Loucy (cell line): ENCODE data around the gene NR1I3.

Experiments used
- H2AFZ ChIP-seq: fragments of 200-600 bp; sonication (generic); 2 replicates; pipeline ENCODE4 v1.6.0; 2016; ENCODE audit warnings: antibody characterized with exemption, mild to moderate bottlenecking, low read length, moderate library complexity
- H3F3A ChIP-seq: fragments of 200-600 bp; 2 replicates; pipeline ENCODE4 v1.6.0; 2016; ENCODE audit warnings: antibody characterized with exemption, low read depth, mild to moderate bottlenecking
- H3K27me3 ChIP-seq: fragments of 200-600 bp; sonication (generic); 2 replicates; pipeline ENCODE4 v1.6.1; 2014; ENCODE audit warnings: low read length, mild to moderate bottlenecking; ENCODE audit not compliant: insufficient read depth, poor library complexity, severe bottlenecking
- H3K36me3 ChIP-seq: fragments of 200-600 bp; sonication (generic); 2 replicates; pipeline ENCODE4 v1.6.1; 2016; ENCODE audit warnings: low read length; ENCODE audit not compliant: insufficient read depth
- H3K4me1 ChIP-seq: fragments of 200-600 bp; sonication (generic); 2 replicates; pipeline ENCODE4 v1.5.1; 2014; ENCODE audit warnings: low read length, mild to moderate bottlenecking; ENCODE audit not compliant: insufficient read depth, poor library complexity, severe bottlenecking
- H3K4me2 ChIP-seq: fragments of 200-600 bp; sonication (generic); 2 replicates; pipeline ENCODE4 v1.6.0; 2014; ENCODE audit warnings: antibody characterized with exemption, low read length, low read depth, mild to moderate bottlenecking; ENCODE audit not compliant: poor library complexity, severe bottlenecking
- H3K4me3 ChIP-seq: fragments of 200-600 bp; sonication (generic); 2 replicates; pipeline ENCODE4 v1.5.1; 2014; ENCODE audit warnings: low read length, mild to moderate bottlenecking, mixed read lengths; ENCODE audit not compliant: poor library complexity, severe bottlenecking
- H3K79me2 ChIP-seq: fragments of 200-600 bp; sonication (generic); 2 replicates; pipeline ENCODE4 v1.6.1; 2014; ENCODE audit warnings: low read length; ENCODE audit not compliant: insufficient read depth
- H3K9ac ChIP-seq: fragments of 200-600 bp; sonication (generic); 2 replicates; pipeline ENCODE4 v1.6.0; 2014; ENCODE audit warnings: mild to moderate bottlenecking, low read depth, low read length, moderate library complexity; ENCODE audit not compliant: poor library complexity, severe bottlenecking
- H3K9me2 ChIP-seq: fragments of 200-600 bp; sonication (generic); replicated peaks from 2 replicates; pipeline ENCODE4 v1.6.1; 2016; ENCODE audit warnings: low read depth, low read length, mixed read lengths
- H3K9me3 ChIP-seq: fragments of 200-600 bp; sonication (generic); 2 replicates; pipeline ENCODE4 v1.6.1; 2014; ENCODE audit warnings: mild to moderate bottlenecking, antibody characterized with exemption, low read length, low read depth; ENCODE audit not compliant: insufficient read depth
- H4K20me1 ChIP-seq: fragments of 200-600 bp; sonication (generic); 2 replicates; pipeline ENCODE4 v1.6.0; 2014; ENCODE audit warnings: antibody characterized with exemption, low read length, mild to moderate bottlenecking; ENCODE audit not compliant: insufficient read depth, poor library complexity, severe bottlenecking
- CTCF ChIP-seq: fragments of 200-600 bp; sonication (generic); conservative IDR thresholded peaks from 2 replicates; pipeline ENCODE4 v1.5.1; 2014; ENCODE audit warnings: mild to moderate bottlenecking, antibody characterized with exemption, low read length
- EZH2phosphoT487 ChIP-seq: fragments of 200-600 bp; IDR thresholded peaks from 2 replicates; pipeline ENCODE4 v1.6.1; 2018; ENCODE audit warnings: antibody characterized with exemption, mild to moderate bottlenecking, moderate library complexity, borderline replicate concordance

The NR1I3 gene

GRCh38 chr1:161242313-161242712, 4.3 kb upstream of the NR1I3 start:
- no peaks in the 10 kb centered on the region for H3K36me3 ChIP-seq
- H3K27me3 ChIP-seq, result no peaks in the 10 kb centered on the region
- H3K9ac ChIP-seq, result no peak overlapping the region
- H3K4me2 ChIP-seq, result no peak overlapping the region
- H4K20me1 ChIP-seq, result no peaks in the 10 kb centered on the region
- no peak overlapping the region for H3K4me3 ChIP-seq
- TF ChIP-seq CTCF (no peak), EZH2phosphoT487 (no peak)
- no peaks in the 10 kb centered on the region for H3K9me3 ChIP-seq
- no peaks in the 10 kb centered on the region for H3K9me2 ChIP-seq
- no peak overlapping the region for H2AFZ ChIP-seq
- no peaks in the 10 kb centered on the region for H3K4me1 ChIP-seq
- no peaks in the 10 kb centered on the region for H3F3A ChIP-seq
- H3K79me2 ChIP-seq, result no peaks in the 10 kb centered on the region

DNA sequence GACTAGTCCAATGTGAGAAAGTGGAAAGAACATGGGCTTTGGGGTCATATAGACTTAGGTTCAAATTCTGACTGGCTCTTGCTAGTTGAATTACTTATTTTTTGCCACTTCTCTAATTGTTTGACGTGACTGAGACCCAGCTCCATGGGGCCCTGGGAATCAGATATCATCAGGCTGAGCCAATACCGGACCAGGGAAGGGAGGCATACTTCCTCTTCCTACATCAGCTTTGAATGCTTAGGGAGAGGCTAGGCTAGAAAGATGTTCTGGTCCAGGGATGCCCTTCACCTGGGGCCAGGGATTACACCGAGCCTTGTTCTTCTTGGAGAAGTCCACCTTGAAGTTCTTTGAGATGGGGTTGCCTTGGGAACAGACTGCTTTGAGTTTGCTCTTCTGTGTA, 3.7 kb upstream of the NR1I3 start:
- H3K4me3 ChIP-seq, result no peak overlapping the region
- no peaks in the 10 kb centered on the region for H3K27me3 ChIP-seq
- H3K79me2 ChIP-seq, result no peaks in the 10 kb centered on the region
- H3K4me1 ChIP-seq, result no peaks in the 10 kb centered on the region
- no peak overlapping the region for H3K9ac ChIP-seq
- H3F3A ChIP-seq, result no peaks in the 10 kb centered on the region
- H2AFZ ChIP-seq, result no peak overlapping the region
- no peaks in the 10 kb centered on the region for H3K9me3 ChIP-seq
- no peaks in the 10 kb centered on the region for H3K9me2 ChIP-seq
- TF ChIP-seq CTCF (no peak), EZH2phosphoT487 (no peak)
- no peaks in the 10 kb centered on the region for H3K36me3 ChIP-seq
- H3K4me2 ChIP-seq, result no peak overlapping the region
- H4K20me1 ChIP-seq, result no peaks in the 10 kb centered on the region

- Histone ChIP-seq H4K20me1 (no peaks in the 10 kb centered on the region), H3K4me2 (no peak overlapping the region), H3F3A (no peaks in the 10 kb centered on the region), H3K36me3 (no peaks in the 10 kb centered on the region), H2AFZ (no peak overlapping the region), H3K79me2 (no peaks in the 10 kb centered on the region), H3K9ac (no peak overlapping the region), H3K4me1 (no peaks in the 10 kb centered on the region), H3K4me3 (no peak overlapping the region), H3K9me3 (no peaks in the 10 kb centered on the region), H3K9me2 (no peaks in the 10 kb centered on the region), H3K27me3 (no peaks in the 10 kb centered on the region)
- no peak for TF ChIP-seq CTCF
These were observed 1.8 kb downstream of the NR1I3 start for GRCh38 chr1:161235957-161236775.
